Muscle layer of duodenum (tissue), 2 donors: ENCODE data around the gene ADGRL3.
"Not testable (repeated sequence)": the region's sequence is repeated elsewhere in the genome, so short reads cannot be mapped to it uniquely, and the experiment has no call there.

Experiments
- H3K27ac ChIP-seq: one replicate; pipeline ENCODE4 v1.7.0; 2013; ENCODE audit warnings: mild to moderate bottlenecking, low read length
- H3K27me3 ChIP-seq: one replicate; pipeline ENCODE4 v1.7.0; 2013; ENCODE audit warnings: low read depth, mild to moderate bottlenecking, control low read depth, low read length
- H3K36me3 ChIP-seq, 2 donors: one replicate each; pipeline ENCODE4 v1.7.0; 2013; ENCODE audit warnings: low read length in 2 of 2, control low read depth in 1 of 2, mild to moderate bottlenecking in 1 of 2; ENCODE audit not compliant: insufficient read depth in 2 of 2, control insufficient read depth in 1 of 2
- H3K4me1 ChIP-seq, 2 donors: one replicate each; pipeline ENCODE4 v1.7.0; 2013; ENCODE audit warnings: low read length in 2 of 2, mild to moderate bottlenecking in 2 of 2, control low read depth in 1 of 2, moderate library complexity in 1 of 2; ENCODE audit not compliant: insufficient read depth in 2 of 2, control insufficient read depth in 1 of 2
- H3K4me3 ChIP-seq, 2 donors: one replicate each; pipeline ENCODE4 v1.7.0; 2013; ENCODE audit warnings: low read length in 2 of 2, low read depth in 1 of 2, mild to moderate bottlenecking in 1 of 2
- H3K9me3 ChIP-seq, 2 donors: one replicate each; pipeline ENCODE4 v1.7.0; 2013; ENCODE audit warnings: low read length in 2 of 2, control low read depth in 1 of 2, mild to moderate bottlenecking in 1 of 2; ENCODE audit not compliant: control insufficient read depth in 1 of 2
- donor health status: healthy.

The ADGRL3 gene

GRCh38 chr4:61739887-61740286 is 539.8 kb downstream of the ADGRL3 start:
- no peaks in the 10 kb centered on the region for H3K27me3 ChIP-seq
- peaks cover 0 to 3% of the 10 kb centered on the region in 2 donors for H3K4me1 ChIP-seq
- no peak overlapping the region for H3K27ac ChIP-seq
- no peaks in the 10 kb centered on the region for H3K36me3 ChIP-seq
- H3K4me3 ChIP-seq, result no peak overlapping the region
- no peaks in the 10 kb centered on the region for H3K9me3 ChIP-seq

GRCh38 chr4:61740886-61741285 is 540.8 kb downstream of the ADGRL3 start:
- Histone ChIP-seq H3K4me3 (no peak overlapping the region), H3K36me3 (no peaks in the 10 kb centered on the region), H3K27ac (no peak overlapping the region), H3K4me1 (peaks cover 0 to 3% of the 10 kb centered on the region in 2 donors), H3K27me3 (no peaks in the 10 kb centered on the region), H3K9me3 (no peaks in the 10 kb centered on the region)

GRCh38 chr4:61741327-61742096 is 541.4 kb downstream of the ADGRL3 start:
- Histone ChIP-seq H3K9me3 (no peaks in the 10 kb centered on the region), H3K36me3 (no peaks in the 10 kb centered on the region), H3K4me3 (no peak overlapping the region), H3K27me3 (no peaks in the 10 kb centered on the region), H3K27ac (no peak overlapping the region), H3K4me1 (peaks cover 0 to 3% of the 10 kb centered on the region in 2 donors)

- no peaks in the 10 kb centered on the region for H3K27me3 ChIP-seq
- H3K4me1 ChIP-seq, result no peaks in the 10 kb centered on the region
- H3K4me3 ChIP-seq, result no peak overlapping the region
- H3K36me3 ChIP-seq, result no peaks in the 10 kb centered on the region
- H3K27ac ChIP-seq, result no peak overlapping the region
- no peaks in the 10 kb centered on the region for H3K9me3 ChIP-seq
Observed at GRCh38 chr4:61750810-61751209, 550.7 kb downstream of the ADGRL3 start.

- Histone ChIP-seq H3K4me3 (no peak overlapping the region), H3K27ac (no peak overlapping the region), H3K27me3 (no peaks in the 10 kb centered on the region), H3K4me1 (no peaks in the 10 kb centered on the region), H3K9me3 (no peaks in the 10 kb centered on the region), H3K36me3 (no peaks in the 10 kb centered on the region)
Observed at GRCh38 chr4:61752617-61753016, 552.5 kb downstream of the ADGRL3 start.

DNA sequence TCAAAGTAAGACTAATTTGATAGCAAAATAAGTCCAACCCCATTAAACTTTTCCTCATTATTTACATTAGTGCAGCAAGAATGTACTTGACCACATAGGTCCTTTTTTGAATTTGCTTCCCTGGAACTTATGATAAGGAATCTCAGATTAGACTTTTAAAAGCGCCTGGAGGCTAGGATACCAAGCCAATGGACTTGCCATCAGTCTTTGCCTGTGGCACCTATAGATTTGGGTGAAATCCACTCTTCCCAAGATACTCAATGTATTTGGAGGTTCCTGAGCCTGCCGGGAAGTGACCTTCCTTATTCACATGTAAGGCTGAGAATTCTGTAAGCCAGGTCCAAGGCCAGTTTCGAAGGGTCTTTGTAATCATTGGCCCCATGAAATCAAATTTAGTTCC is 553.6 kb downstream of the ADGRL3 start:
- Histone ChIP-seq H3K27ac (no peak overlapping the region), H3K4me3 (no peak overlapping the region), H3K36me3 (no peaks in the 10 kb centered on the region), H3K27me3 (no peaks in the 10 kb centered on the region), H3K9me3 (no peaks in the 10 kb centered on the region), H3K4me1 (no peaks in the 10 kb centered on the region)

DNA sequence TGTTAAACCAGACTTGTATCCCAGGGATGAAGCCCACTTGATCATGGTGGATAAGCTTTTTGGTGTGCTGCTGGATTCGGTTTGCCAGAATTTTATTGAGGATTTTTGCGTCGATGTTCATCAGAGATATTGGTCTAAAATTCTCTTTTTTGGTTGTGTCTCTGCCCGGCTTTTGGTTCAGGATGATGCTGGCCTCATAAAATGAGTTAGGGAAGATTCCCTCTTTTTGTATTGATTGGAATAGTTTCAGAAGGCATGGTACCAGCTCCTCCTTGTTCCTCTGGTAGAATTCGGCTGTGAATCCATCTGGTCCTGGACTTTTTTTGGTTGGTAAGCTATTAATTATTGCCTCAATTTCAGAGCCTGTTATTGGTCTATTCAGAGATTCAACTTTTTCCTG is 556.8 kb downstream of the ADGRL3 start:
- not testable (repeated sequence) for H3K4me3 ChIP-seq, H3K9me3 ChIP-seq, H3K36me3 ChIP-seq, H3K4me1 ChIP-seq, H3K27ac ChIP-seq, H3K27me3 ChIP-seq

DNA sequence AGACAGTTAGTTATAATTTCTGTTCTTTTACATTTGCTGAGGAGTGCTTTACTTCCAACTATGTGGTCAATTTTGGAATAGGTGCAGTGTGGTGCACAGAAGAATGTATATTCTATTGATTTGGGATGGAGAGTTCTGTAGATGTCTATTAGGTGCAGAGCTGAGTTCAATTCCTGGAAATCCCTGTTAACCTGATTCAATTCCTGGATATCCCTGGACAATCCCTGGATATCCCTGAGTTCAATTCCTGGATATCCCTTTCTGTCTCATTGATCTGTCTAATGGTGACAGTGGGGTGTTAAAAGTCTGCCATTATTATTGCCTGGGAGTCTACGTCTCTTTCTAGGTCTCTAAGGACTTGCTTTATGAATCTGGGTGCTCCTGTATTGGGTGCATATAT is 557.9 kb downstream of the ADGRL3 start:
- H3K4me1 ChIP-seq, H3K36me3 ChIP-seq, H3K4me3 ChIP-seq, H3K27me3 ChIP-seq, H3K27ac ChIP-seq, H3K9me3 ChIP-seq: not testable (repeated sequence)

- not testable (repeated sequence) for H3K9me3 ChIP-seq, H3K36me3 ChIP-seq, H3K27ac ChIP-seq, H3K27me3 ChIP-seq, H3K4me1 ChIP-seq, H3K4me3 ChIP-seq
Observed at GRCh38 chr4:61758596-61758995, 558.5 kb downstream of the ADGRL3 start.

DNA sequence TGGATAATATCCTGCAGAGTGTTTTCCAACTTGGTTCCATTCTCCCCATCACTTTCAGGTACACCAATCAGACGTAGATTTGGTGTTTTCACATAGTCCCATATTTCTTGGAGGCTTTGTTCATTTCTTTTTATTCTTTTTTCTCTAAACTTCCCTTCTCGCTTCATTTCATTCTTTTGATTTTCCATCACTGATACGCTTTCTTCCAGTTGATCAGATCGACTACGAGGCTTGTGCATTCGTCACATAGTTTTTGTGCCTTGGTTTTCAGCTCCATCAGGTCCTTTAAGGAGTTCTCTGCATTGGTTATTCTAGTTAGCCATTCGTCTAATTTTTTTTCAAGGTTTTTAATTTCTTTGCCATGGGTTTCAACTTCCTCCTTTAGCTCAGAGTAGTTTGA is 559.1 kb downstream of the ADGRL3 start:
- not testable (repeated sequence) for H3K36me3 ChIP-seq, H3K27me3 ChIP-seq, H3K4me3 ChIP-seq, H3K4me1 ChIP-seq, H3K9me3 ChIP-seq, H3K27ac ChIP-seq

DNA sequence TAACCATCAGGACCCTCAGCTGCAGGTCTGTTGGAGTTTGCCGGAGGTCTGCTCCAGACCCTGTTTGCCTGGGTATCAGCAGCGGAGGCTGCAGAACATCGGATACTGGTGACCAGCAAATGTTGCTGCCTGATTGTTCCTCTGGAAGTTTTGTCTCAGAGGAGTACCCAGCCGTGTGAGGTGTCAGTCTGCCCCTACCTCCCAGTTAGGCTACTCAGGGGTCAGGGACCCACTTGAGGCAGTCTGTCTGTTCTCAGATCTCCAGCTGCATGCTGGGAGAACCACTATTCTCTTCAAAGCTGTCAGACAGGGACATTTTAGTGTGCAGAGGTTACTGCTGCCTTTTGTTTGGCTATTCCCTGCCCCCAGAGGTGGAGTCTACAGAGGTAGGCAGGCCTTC is 559.8 kb downstream of the ADGRL3 start:
- not testable (repeated sequence) for H3K9me3 ChIP-seq, H3K4me1 ChIP-seq, H3K27me3 ChIP-seq, H3K27ac ChIP-seq, H3K4me3 ChIP-seq, H3K36me3 ChIP-seq

- H3K9me3 ChIP-seq, result peaks cover 0 to 6% of the 10 kb centered on the region in 2 donors
- H3K36me3 ChIP-seq, result no peaks in the 10 kb centered on the region
- H3K4me1 ChIP-seq, result no peaks in the 10 kb centered on the region
- no peak overlapping the region for H3K27ac ChIP-seq
- no peaks in the 10 kb centered on the region for H3K27me3 ChIP-seq
- no peak overlapping the region for H3K4me3 ChIP-seq
Observed at GRCh38 chr4:61760820-61761219, 560.7 kb downstream of the ADGRL3 start.
